HCT116 (cell line): ENCODE data around the gene SUOX. TPM values are rescaled to one million over a fixed set of nuclear protein-coding genes. Genes with fewer than 3 reads are reported as not detected.
"Not testable (repeated sequence)": the region's sequence is repeated elsewhere in the genome, so short reads cannot be mapped to it uniquely, and the experiment has no call there.

Experiments
- ATAC-seq: fragments of 200-7000 bp; cut with Tn5 transposase; 2 replicates; pipeline ENCODE4 v1.9.1; 2020; ENCODE audit warnings: mild to moderate bottlenecking, moderate library complexity
- BruUV-seq: library from RNA; stranded (reverse); fragments of 400-500 nt; replicated peaks from 2 replicates; lab custom pipeline; 2021; lab: Mats Ljungman, UMichigan
- CTCF ChIA-PET: fragments of 300-600 bp; sonication (Branson Sonifier 250); formaldehyde crosslinking; loops from one replicate; lab custom pipeline; 2021; ENCODE audit warnings: antibody characterized with exemption; lab: Charles Lee
- POLR2A ChIA-PET: fragments of 300-600, 350-600 bp; sonication (Branson Sonifier 250); formaldehyde crosslinking; loops from one replicate; lab custom pipeline; 2021; ENCODE audit warnings: antibody characterized with exemption; lab: Charles Lee
- RAD21 ChIA-PET, 2 experiments: fragments of 300-600 bp; sonication (Branson Sonifier 250); formaldehyde crosslinking; loops; one replicate each; lab custom pipeline; 2023; ENCODE audit warnings: low total read pairs in 2 of 2; ENCODE audit not compliant: uncharacterized antibody in 2 of 2, unreplicated experiment in 2 of 2, low non-redundant PET in 1 of 2; lab: Charles Lee
- DNase-seq: peaks from one replicate; pipeline ENCODE4 v3.0.0-alpha.2; 2010; ENCODE audit warnings: low read depth, low spot score
- H2AFZ ChIP-seq: fragments of 200-600 bp; shearing (Covaris generic), sonication (generic); 2 replicates; pipeline ENCODE4 v1.6.1; 2017; ENCODE audit warnings: low read depth, mixed run types, mixed read lengths, antibody characterized with exemption, low read length; ENCODE audit not compliant: poor library complexity, severe bottlenecking
- H3K27ac ChIP-seq: 2 replicates; pipeline ENCODE4 v1.5.1; 2012; ENCODE audit warnings: low read depth, low read length
- H3K27me3 ChIP-seq: fragments of 200-600 bp; sonication (generic); 2 replicates; pipeline ENCODE4 v1.6.1; 2016; ENCODE audit warnings: mixed run types, low read length, mixed read lengths; ENCODE audit not compliant: insufficient read depth
- H3K36me3 ChIP-seq, 2 experiments: fragments of 200-500 bp in 1 of 2; fragments of 200-600 bp in 1 of 2; sonication (Bioruptor generic) in 1 of 2; sonication (generic) in 1 of 2; 2 replicates each; pipeline versions ENCODE4 v1.5.1 to v1.6.1; 2014 to 2016; ENCODE audit warnings: low read length in 2 of 2, inconsistent platforms in 1 of 2, mixed read lengths in 1 of 2, mixed run types in 1 of 2; ENCODE audit not compliant: insufficient read depth in 2 of 2, control insufficient read depth in 1 of 2
- H3K4me1 ChIP-seq, 2 experiments: fragments of 200-600 bp in 1 of 2; sonication (generic) in 1 of 2; 2 replicates each; pipeline versions ENCODE4 v1.5.1 to v1.6.1; 2012 to 2017; ENCODE audit warnings: low read length in 2 of 2, inconsistent platforms in 1 of 2, mild to moderate bottlenecking in 1 of 2, mixed read lengths in 1 of 2, mixed run types in 1 of 2, moderate library complexity in 1 of 2; ENCODE audit not compliant: insufficient read depth in 2 of 2, control insufficient read depth in 1 of 2
- H3K4me2 ChIP-seq: fragments of 200-600 bp; sonication (generic); 2 replicates; pipeline ENCODE4 v1.6.1; 2017; ENCODE audit warnings: mixed run types, low read length, mixed read lengths
- H3K4me3 ChIP-seq, 2 experiments: fragments of 200-600 bp in 1 of 2; sonication (generic) in 1 of 2; replicated peaks in 1 of 2; 2 replicates each; pipeline ENCODE4 v1.5.1; 2011 to 2016; ENCODE audit warnings: low read length in 2 of 2, control low read depth in 1 of 2, low read depth in 1 of 2, mild to moderate bottlenecking in 1 of 2, mixed read lengths in 1 of 2, mixed run types in 1 of 2
- H3K79me2 ChIP-seq: fragments of 200-600 bp; sonication (generic); 2 replicates; pipeline ENCODE4 v1.6.1; 2017; ENCODE audit warnings: mild to moderate bottlenecking, mixed run types, low read length, moderate library complexity, mixed read lengths; ENCODE audit not compliant: insufficient read depth
- H3K9ac ChIP-seq: fragments of 200-600 bp; sonication (generic); 2 replicates; pipeline ENCODE4 v1.6.1; 2016; ENCODE audit warnings: low read length, mixed read lengths
- H3K9me2 ChIP-seq: fragments of 200-600 bp; sonication (generic), shearing (Covaris generic); 2 replicates; pipeline ENCODE4 v1.6.1; 2017; ENCODE audit warnings: mixed run types, mild to moderate bottlenecking, moderate library complexity; ENCODE audit not compliant: insufficient read depth
- H3K9me3 ChIP-seq, 2 experiments: fragments of 200-500 bp in 1 of 2; fragments of 200-600 bp in 1 of 2; sonication (Bioruptor generic) in 1 of 2; sonication (generic) in 1 of 2; 2 replicates each; pipeline ENCODE4 v1.6.1; 2014 to 2017; ENCODE audit warnings: low read length in 2 of 2, mixed read lengths in 2 of 2, inconsistent platforms in 1 of 2, low read depth in 1 of 2, mild to moderate bottlenecking in 1 of 2, mixed run types in 1 of 2, moderate library complexity in 1 of 2; ENCODE audit not compliant: control insufficient read depth in 1 of 2, insufficient read depth in 1 of 2
- H4K20me1 ChIP-seq: fragments of 200-600 bp; sonication (generic), shearing (Covaris generic); 2 replicates; pipeline ENCODE4 v1.6.1; 2017; ENCODE audit warnings: mixed run types, mild to moderate bottlenecking, moderate library complexity; ENCODE audit not compliant: insufficient read depth
- EZH2 ChIP-seq: fragments of 200-600 bp; sonication (generic); IDR thresholded peaks from 2 replicates; pipeline ENCODE4 v1.6.1; 2017; ENCODE audit warnings: antibody characterized with exemption, mixed run types
- JUND ChIP-seq: IDR thresholded peaks from 2 replicates; pipeline ENCODE4 v1.6.1; 2012
- POLR2A ChIP-seq: IDR thresholded peaks from 2 replicates; pipeline ENCODE4 v1.7.0; 2011; ENCODE audit warnings: borderline replicate concordance; ENCODE audit not compliant: insufficient read depth, insufficient read length; ENCODE audit errors: extremely low read depth
- RAD21 ChIP-seq: IDR thresholded peaks from 2 replicates; pipeline ENCODE4 v1.6.1; 2012; ENCODE audit warnings: low read depth, mild to moderate bottlenecking
- SIN3A ChIP-seq: IDR thresholded peaks from 2 replicates; pipeline ENCODE4 v1.6.1; 2012; ENCODE audit warnings: low read depth
- SRF ChIP-seq: IDR thresholded peaks from 2 replicates; pipeline ENCODE4 v1.6.1; 2012; ENCODE audit warnings: low read depth
- intact Hi-C: fragments of 100-400 bp; cut with micrococcal nuclease; formaldehyde crosslinking; loops from 2 replicates; pipeline ENCODE4 v1.10.0; 2022
- total RNA-seq: library from RNA; stranded (reverse); gene quantifications from one replicate; pipeline ENCODE4 v1.2.1, GENCODE V29; 2021; ENCODE audit not compliant: unreplicated experiment
- TF ChIP-seq, protein P1 (sequence below): IDR thresholded peaks from 2 replicates; pipeline ENCODE4 v1.6.1; 2012

SUOX gene
- total RNA-seq, 1 experiment from 2014 or later: 18.0 TPM

DNA sequence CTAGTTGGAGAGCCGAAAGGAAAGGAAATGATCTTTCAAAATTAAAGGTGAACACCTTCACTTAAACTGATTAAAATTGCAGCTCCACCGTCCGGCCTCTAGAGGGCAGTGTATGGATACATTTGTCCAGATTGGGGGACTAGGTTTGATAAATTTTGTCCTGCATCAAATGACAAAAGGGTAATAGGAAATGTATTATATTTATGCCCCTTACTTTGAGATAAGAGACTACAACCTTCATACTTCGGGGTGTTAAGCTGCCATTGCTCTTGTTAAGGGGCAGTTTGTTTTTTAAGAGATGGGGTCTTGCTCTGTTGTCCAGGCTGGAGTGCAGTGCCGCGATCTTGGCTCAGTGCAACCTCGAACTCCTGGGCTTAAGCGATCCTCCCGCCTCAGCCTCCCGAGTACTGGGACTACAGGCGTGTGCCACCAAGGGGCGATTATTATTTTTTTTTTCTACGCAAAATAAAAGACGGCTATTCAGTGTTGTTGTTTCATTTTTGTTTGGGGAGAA is 818 bp upstream of the SUOX start (continued):
- TF ChIP-seq EZH2 (no peak), SIN3A (no peak), JUND (no peak), RAD21 (peak; percentile 85), SRF (no peak)

DNA sequence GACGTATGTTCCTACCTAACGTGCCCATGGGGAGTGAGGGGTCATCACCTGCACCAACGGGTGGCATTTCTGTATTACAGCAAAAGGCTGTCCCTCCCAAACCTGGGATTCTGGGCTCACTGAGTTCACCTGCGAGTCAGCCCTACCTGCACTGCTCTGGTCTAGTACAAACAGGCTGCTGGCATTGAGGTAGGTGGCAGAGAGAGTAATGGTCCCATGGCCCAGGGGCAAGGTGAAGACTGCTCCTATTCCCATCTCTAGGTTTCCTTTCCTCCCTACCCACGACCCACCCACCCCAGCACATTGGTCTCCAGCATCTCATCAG is 421 bp downstream of the SUOX start:
- Histone ChIP-seq H3K36me3 (peaks cover 7 to 13% of the 10 kb centered on the region in 2 experiments; a peak in 2 of 4 replicates), H3K9me2 (no peaks in the 10 kb centered on the region), H2AFZ (no peak overlapping the region), H3K4me2 (peak overlapping the region; percentile 88), H3K4me1 (peaks cover 8 to 15% of the 10 kb centered on the region in 2 experiments; a peak in 3 of 4 replicates)
- CTCF ChIA-PET: interaction anchor here (0.7 to 3.5 kb wide), 14 partner anchors 12 to 1011 kb away, joined by 3 to 48 read pairs (median 4); partner anchors contain the start of genes ORMDL2 and RAB5B
- TF ChIP-seq, protein P1, sequence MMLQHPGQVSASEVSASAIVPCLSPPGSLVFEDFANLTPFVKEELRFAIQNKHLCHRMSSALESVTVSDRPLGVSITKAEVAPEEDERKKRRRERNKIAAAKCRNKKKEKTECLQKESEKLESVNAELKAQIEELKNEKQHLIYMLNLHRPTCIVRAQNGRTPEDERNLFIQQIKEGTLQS: no peak
- TF ChIP-seq JUND (no peak), POLR2A (no peak)
- TF ChIP-seq, all 23 proteins: peak for 0
- H3K27ac ChIP-seq: peak overlapping the region; percentile 63
- BruUV-seq: TSS peak; percentile 37
- H3K9me3 ChIP-seq: no peaks in the 10 kb centered on the region
- intact Hi-C loops: loop anchor here (5.0 kb wide), 1 partner anchor 120 kb away; the partner anchor contains the start of genes RPL41 and ZC3H10
- ATAC-seq: peak; percentile 29
- no peak for DNase-seq
- H4K20me1 ChIP-seq: no peaks in the 10 kb centered on the region
- ChIA-PET POLR2A (interaction anchor here (0.7 to 2.8 kb wide), 11 partner anchors 9 to 258 kb away, joined by 3 to 22 read pairs (median 3); partner anchors contain the start of genes PA2G4, PYM1, RAB5B and ZC3H10), RAD21 (interaction anchor here in 1 of 2 experiments (0.7 to 2.0 kb wide), 3 partner anchors 24 to 50 kb away, joined by 3 to 6 read pairs (median 3); partner anchors contain the start of gene RAB5B)
- no peaks in the 10 kb centered on the region for H3K79me2 ChIP-seq
- H3K4me3 ChIP-seq: peak overlapping the region; percentile 62 to 76
- H3K9ac ChIP-seq: peak overlapping the region; percentile 73
- no peaks in the 10 kb centered on the region for H3K27me3 ChIP-seq

DNA sequence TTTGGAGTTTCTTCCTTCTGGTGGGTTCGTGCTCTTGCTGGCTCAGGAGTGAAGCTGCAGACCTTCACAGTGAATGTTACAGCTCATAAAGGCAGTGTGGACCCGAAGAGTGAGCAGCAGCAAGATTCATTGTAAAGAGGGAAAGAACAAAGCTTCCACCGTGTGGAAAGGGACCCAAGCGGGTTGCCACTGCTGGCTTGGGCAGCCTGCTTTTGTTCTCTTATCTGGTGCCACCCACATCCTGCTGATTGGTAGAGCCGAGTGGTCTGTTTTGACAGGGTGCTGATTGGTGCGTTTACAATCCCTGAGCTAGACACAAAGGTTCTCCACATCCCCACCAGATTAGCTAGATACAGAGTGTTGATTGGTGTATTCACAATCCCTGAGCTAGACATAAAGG is 2.4 kb downstream of the SUOX start:
- H3K27ac ChIP-seq, ATAC-seq, H2AFZ ChIP-seq, CTCF ChIA-PET, DNase-seq, H3K79me2 ChIP-seq, H3K27me3 ChIP-seq, H3K4me2 ChIP-seq, H3K9me3 ChIP-seq, H3K36me3 ChIP-seq, H3K9me2 ChIP-seq, H3K9ac ChIP-seq, H3K4me3 ChIP-seq, POLR2A ChIA-PET, RAD21 ChIA-PET, H4K20me1 ChIP-seq: not testable (repeated sequence)
- TSS peak; percentile 5 for BruUV-seq
- intact Hi-C loops: loop anchor here (5.0 kb wide), 1 partner anchor 118 kb away; the partner anchor contains the start of genes RPL41 and ZC3H10
- peak; percentile 38 for TF ChIP-seq POLR2A
- H3K4me1 ChIP-seq: peaks cover 8 to 19% of the 10 kb centered on the region in 2 experiments; a peak in 3 of 4 replicates

DNA sequence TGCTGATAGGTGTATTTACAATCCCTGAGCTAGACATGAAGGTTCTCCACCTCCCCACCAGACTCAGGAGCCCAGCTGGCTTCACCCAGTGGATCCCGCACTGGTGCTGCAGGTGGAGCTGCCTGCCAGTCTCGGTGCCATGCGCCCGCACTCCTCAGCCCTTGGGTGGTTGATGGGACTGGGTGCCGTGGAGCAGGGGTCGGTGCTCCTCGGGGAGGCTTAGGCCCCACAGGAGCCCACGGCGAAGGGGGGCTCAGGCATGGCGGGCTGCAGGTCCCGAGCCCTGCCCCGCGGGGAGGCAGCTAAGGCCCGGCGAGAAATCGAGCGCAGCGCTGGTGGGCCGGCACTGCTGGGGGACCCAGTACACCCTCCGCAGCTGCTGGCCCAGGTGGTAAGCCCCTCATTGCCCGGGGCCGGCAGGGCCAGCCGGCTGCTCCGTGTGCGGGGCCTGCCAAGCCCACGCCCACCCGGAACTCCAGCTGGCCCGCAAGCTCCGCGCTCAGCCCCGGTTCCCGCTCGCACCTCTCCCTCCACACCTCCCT is 3.0 kb downstream of the SUOX start:
- H2AFZ ChIP-seq, H3K9me3 ChIP-seq, ATAC-seq, H4K20me1 ChIP-seq, POLR2A ChIA-PET, CTCF ChIA-PET, H3K27ac ChIP-seq, H3K27me3 ChIP-seq, H3K4me3 ChIP-seq, H3K4me2 ChIP-seq, DNase-seq, BruUV-seq, H3K9me2 ChIP-seq, RAD21 ChIA-PET, H3K9ac ChIP-seq, H3K79me2 ChIP-seq: not testable (repeated sequence)
- intact Hi-C loops: loop anchor here (5.0 kb wide), 1 partner anchor 117 kb away; the partner anchor contains the start of genes RPL41 and ZC3H10
- Histone ChIP-seq H3K4me1 (peaks cover 8 to 19% of the 10 kb centered on the region in 2 experiments; a peak in 3 of 4 replicates), H3K36me3 (peaks cover 2 to 12% of the 10 kb centered on the region in 2 experiments; a peak in 1 of 4 replicates)
